NB4 (cell line): ENCODE data around the gene TPST1.
A peak's percentile ranks its signal among the peaks of the same experiment; 100 is the strongest.

Experiments
- CTCF ChIP-seq: IDR thresholded peaks from one replicate; pipeline ENCODE4 v1.5.1; 2012; ENCODE audit warnings: low read depth, low read length
- MAX ChIP-seq: IDR thresholded peaks from 2 replicates; pipeline ENCODE4 v1.6.1; 2011; ENCODE audit warnings: low read depth, low read length
- MYC ChIP-seq: IDR thresholded peaks from 2 replicates; pipeline ENCODE4 v1.6.1; 2011; ENCODE audit warnings: low read depth, low read length
- POLR2A ChIP-seq: IDR thresholded peaks from 2 replicates; pipeline ENCODE4 v1.6.1; 2011; ENCODE audit warnings: mild to moderate bottlenecking; ENCODE audit not compliant: insufficient read length; ENCODE audit errors: extremely low read depth

GRCh38 chr7:66348531-66348930 is 143.4 kb downstream of the TPST1 start:
- no peak for TF ChIP-seq CTCF
- no peak for TF ChIP-seq POLR2A
- TF ChIP-seq MAX: no peak
- TF ChIP-seq MYC: peak; percentile 41; the same call in 1 of the 2 replicates
